Measurements from ENCODE around the gene SNX3.

SNX3 gene

DNA sequence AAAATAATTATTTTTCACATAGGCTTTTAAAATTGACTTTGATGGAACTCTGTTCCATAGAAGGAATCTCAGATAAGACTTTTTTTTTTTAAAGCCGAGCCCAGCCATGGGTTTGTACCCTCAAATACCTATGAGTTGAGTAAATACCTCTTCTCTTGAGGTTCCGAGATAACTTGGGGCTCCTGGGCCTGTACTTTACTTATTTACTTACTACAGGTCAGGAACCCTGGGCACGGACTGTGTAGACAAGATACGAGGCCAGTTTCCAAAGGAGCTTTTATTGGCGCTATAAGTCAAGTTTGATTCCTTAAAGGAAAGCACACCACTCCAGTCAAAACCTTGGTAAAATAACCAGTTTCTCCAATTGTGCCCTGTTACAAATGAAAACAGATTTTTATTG lies 41.5 kb upstream of the SNX3 start:
- H3K4me2 ChIP-seq (ENCODE audit: insufficient read depth, low read length) = no peak overlapping the region
- TF ChIP-seq, protein P1, sequence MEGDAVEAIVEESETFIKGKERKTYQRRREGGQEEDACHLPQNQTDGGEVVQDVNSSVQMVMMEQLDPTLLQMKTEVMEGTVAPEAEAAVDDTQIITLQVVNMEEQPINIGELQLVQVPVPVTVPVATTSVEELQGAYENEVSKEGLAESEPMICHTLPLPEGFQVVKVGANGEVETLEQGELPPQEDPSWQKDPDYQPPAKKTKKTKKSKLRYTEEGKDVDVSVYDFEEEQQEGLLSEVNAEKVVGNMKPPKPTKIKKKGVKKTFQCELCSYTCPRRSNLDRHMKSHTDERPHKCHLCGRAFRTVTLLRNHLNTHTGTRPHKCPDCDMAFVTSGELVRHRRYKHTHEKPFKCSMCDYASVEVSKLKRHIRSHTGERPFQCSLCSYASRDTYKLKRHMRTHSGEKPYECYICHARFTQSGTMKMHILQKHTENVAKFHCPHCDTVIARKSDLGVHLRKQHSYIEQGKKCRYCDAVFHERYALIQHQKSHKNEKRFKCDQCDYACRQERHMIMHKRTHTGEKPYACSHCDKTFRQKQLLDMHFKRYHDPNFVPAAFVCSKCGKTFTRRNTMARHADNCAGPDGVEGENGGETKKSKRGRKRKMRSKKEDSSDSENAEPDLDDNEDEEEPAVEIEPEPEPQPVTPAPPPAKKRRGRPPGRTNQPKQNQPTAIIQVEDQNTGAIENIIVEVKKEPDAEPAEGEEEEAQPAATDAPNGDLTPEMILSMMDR (IDR thresholded peaks at IDR 0.05; ENCODE audit: borderline replicate concordance, extremely low read depth, low read length, poor library complexity, severe bottlenecking) = no peak
- no peak for TF ChIP-seq EZH2 (IDR thresholded peaks at IDR 0.05; ENCODE audit: borderline replicate concordance, low read depth, low read length, severe bottlenecking)
- no peaks in the 10 kb centered on the region for H3K27me3 ChIP-seq (ENCODE audit: insufficient read depth, low read length, poor library complexity)
- no peak overlapping the region for H3K4me3 ChIP-seq (ENCODE audit: low read depth in 1 of 2, low read length in 2 of 2)
- H3K4me1 ChIP-seq (ENCODE audit: insufficient read depth, low read length) = peaks cover 5% of the 10 kb centered on the region; the same call in 1 of the 2 replicates
- no peaks in the 10 kb centered on the region for H3K36me3 ChIP-seq (ENCODE audit: insufficient read depth, low read length)
- no peak for DNase-seq
- H3K27ac ChIP-seq (ENCODE audit: low read length) = no peak overlapping the region
- H3K9me3 ChIP-seq (ENCODE audit: insufficient read depth, low read length, severe bottlenecking) = no peaks in the 10 kb centered on the region
- H2AFZ ChIP-seq (ENCODE audit: low read depth, low read length) = no peak overlapping the region
- H3K79me2 ChIP-seq (ENCODE audit: insufficient read depth, low read length) = peaks cover 5% of the 10 kb centered on the region; the same call in 1 of the 2 replicates
- no peak for ATAC-seq (ENCODE audit: insufficient read depth, low read depth)
- H4K20me1 ChIP-seq (ENCODE audit: insufficient read depth, low read length) = no peaks in the 10 kb centered on the region
- H3K9ac ChIP-seq (ENCODE audit: low read depth, low read length) = no peak overlapping the region

DNA sequence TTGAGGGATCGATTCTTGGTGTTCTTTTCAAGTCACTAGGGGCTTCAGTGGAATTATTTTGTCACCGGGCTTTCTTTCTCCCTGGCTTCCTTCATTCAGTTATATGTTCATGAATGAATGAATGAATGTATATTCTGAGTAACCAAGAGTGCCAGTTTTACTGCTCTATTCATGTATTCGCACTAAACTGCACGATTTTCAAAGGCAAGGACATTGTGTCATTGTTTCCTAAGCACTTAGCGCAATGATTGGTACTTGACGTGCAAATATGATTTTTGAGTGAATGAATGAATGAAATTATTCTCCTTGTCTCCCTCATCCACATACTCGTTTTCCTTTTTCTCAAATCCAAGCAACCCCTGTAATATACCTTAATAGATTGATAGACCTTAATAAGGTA lies 34.8 kb upstream of the SNX3 start:
- Histone ChIP-seq H3K27ac (ENCODE audit: low read length) (peak overlapping the region; percentile 99), H3K9me3 (ENCODE audit: insufficient read depth, low read length, severe bottlenecking) (no peaks in the 10 kb centered on the region)
- no peak for ATAC-seq (ENCODE audit: insufficient read depth, low read depth)

DNA sequence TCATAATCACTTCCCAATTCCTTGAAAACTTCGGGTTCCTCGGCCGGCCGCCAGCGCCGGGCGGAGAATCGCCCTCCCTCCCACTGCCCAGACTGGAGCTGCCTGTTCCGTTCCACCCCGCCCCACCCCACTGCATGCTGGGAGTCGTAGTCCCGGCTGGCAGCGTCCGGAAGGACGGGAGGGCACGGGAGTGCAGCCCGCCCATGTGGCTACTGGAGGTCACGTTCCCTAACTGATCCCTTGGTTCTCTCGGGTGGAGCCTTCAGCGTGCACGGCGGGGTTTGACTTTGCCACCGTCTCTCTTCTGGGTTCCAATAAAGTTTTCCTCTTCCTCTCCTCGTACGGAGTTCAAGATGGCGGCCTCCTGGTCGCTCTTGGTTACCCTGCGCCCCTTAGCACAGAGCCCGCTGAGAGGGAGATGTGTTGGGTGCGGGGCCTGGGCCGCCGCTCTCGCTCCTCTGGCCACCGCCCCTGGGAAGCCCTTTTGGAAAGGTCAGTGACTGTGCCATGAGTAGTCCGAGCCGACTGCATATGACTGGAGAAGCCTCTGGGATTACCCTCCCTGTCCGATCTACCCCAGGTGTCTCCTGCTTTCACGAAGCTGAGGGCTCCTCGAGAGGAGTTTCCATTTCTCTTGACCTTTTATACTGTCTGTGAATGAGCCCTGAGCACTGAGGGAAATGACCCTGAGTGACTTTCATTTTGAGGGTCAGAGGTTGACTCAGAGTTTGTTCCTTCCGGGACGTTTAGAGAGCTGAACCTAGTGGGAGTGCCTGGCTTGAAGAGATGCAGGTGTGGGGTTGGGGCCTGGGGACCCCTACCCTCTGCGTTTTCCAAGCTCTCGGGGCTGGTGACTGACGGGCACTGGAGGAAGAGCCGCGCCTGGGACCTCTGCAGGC lies 34.1 kb upstream of the SNX3 start, which contains the start of gene AFG1L:
Gene AFG1L, plus strand, starts transcription at position 328 of the 899 bp plus-strand sequence. Its CDS starts 26 bp downstream, at position 354.
- H3K36me3 ChIP-seq (ENCODE audit: insufficient read depth, low read length) = no peaks in the 10 kb centered on the region
- H2AFZ ChIP-seq (ENCODE audit: low read depth, low read length) = peak within 1 kb of the TSS; percentile 95
- DNase-seq (peak; percentile 89), ATAC-seq (ENCODE audit: insufficient read depth, low read depth) (peak; percentile 91)
- peak within 1 kb of the TSS; percentile 70 to 74 for H3K4me3 ChIP-seq (ENCODE audit: low read depth in 1 of 2, low read length in 2 of 2)
- peak within 1 kb of the TSS; percentile 75 for H3K4me2 ChIP-seq (ENCODE audit: insufficient read depth, low read length)
- no peaks in the 10 kb centered on the region for H3K9me3 ChIP-seq (ENCODE audit: insufficient read depth, low read length, severe bottlenecking)
- H4K20me1 ChIP-seq (ENCODE audit: insufficient read depth, low read length) = no peaks in the 10 kb centered on the region
- H3K4me1 ChIP-seq (ENCODE audit: insufficient read depth, low read length) = peaks cover 28% of the 10 kb centered on the region
- TF ChIP-seq, protein P1 (IDR thresholded peaks at IDR 0.05; ENCODE audit: borderline replicate concordance, extremely low read depth, low read length, poor library complexity, severe bottlenecking) = peak; percentile 0
- no peak for TF ChIP-seq EZH2 (IDR thresholded peaks at IDR 0.05; ENCODE audit: borderline replicate concordance, low read depth, low read length, severe bottlenecking)
- H3K27me3 ChIP-seq (ENCODE audit: insufficient read depth, low read length, poor library complexity) = no peaks in the 10 kb centered on the region
- peak within 1 kb of the TSS; percentile 99 for H3K27ac ChIP-seq (ENCODE audit: low read length)
- peaks cover 39% of the 10 kb centered on the region for H3K79me2 ChIP-seq (ENCODE audit: insufficient read depth, low read length)
- peak within 1 kb of the TSS; percentile 87 for H3K9ac ChIP-seq (ENCODE audit: low read depth, low read length)

More for the DNA sequence above, 34.8 kb upstream of the SNX3 start:
- no peaks in the 10 kb centered on the region for H3K27me3 ChIP-seq (ENCODE audit: insufficient read depth, low read length, poor library complexity)
- DNase-seq = no peak
- TF ChIP-seq EZH2 (IDR thresholded peaks at IDR 0.05; ENCODE audit: borderline replicate concordance, low read depth, low read length, severe bottlenecking) = no peak
- TF ChIP-seq, protein P1 (IDR thresholded peaks at IDR 0.05; ENCODE audit: borderline replicate concordance, extremely low read depth, low read length, poor library complexity, severe bottlenecking) = no peak
- H3K79me2 ChIP-seq (ENCODE audit: insufficient read depth, low read length) = peaks cover 39% of the 10 kb centered on the region
- no peaks in the 10 kb centered on the region for H3K36me3 ChIP-seq (ENCODE audit: insufficient read depth, low read length)
- peaks cover 28% of the 10 kb centered on the region for H3K4me1 ChIP-seq (ENCODE audit: insufficient read depth, low read length)
- H4K20me1 ChIP-seq (ENCODE audit: insufficient read depth, low read length) = no peaks in the 10 kb centered on the region
- peak overlapping the region; percentile 75 for H3K4me2 ChIP-seq (ENCODE audit: insufficient read depth, low read length)
- peak overlapping the region; percentile 70 to 74 for H3K4me3 ChIP-seq (ENCODE audit: low read depth in 1 of 2, low read length in 2 of 2)
- H3K9ac ChIP-seq (ENCODE audit: low read depth, low read length) = peak overlapping the region; percentile 87
- peak overlapping the region; percentile 95 for H2AFZ ChIP-seq (ENCODE audit: low read depth, low read length)

Measured in DND-41 (cell line).